Stimulated activated CD4-positive, alpha-beta T cell treated with anti-CD3 and anti-CD28 coated beads, Interleukin-1b, Interleukin-23, amount 100 ng/mL, for 4 hours (primary cell): ENCODE data around the gene GNA12.

Experiments used
- DNase-seq, 2 donors: peaks; one replicate each; pipeline ENCODE4 v3.0.0-alpha.2; 2020; ENCODE audit warnings: low read depth in 2 of 2

GNA12 gene

DNA sequence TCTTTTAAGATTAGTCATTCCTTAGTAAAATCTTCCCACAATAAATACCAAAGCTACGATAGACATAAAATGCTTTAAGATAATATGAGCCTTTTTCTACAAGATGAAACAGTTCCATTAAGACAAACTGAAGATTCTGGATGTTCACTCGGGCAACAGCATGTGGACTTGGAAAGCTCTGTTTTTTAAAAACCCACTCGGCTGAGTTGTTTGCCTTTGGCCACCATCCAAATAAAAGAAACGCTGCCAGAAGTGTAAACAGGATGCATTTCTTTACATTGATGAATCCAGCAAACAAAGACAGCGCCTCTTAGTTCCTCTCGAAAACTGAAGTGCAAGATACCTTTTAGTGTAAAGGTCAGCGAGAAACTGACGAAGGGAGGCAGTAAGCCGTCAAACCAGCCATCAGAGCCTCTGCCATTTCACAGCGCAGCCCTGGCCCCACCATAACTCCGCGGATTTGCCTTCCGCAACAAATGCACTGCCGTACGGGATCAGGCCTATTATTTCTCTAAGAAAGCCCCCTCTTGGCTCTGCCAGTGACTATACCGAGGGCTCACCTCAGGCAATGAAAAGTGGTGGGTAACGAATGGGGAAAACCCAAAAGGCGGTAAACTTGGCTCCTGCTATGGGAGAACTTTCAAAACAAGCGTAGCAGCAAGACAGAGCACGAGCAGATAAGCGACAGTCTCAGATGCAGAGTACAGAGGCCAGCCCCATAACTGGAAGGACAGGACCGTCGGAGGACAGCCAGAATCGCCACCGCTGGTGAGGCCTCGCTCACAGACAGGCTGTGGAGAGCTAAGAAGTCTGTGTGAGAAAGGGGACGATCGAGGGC, 41.4 kb downstream of the GNA12 start:
- no peak for DNase-seq

GRCh38 chr7:2802101-2802500, 42.0 kb downstream of the GNA12 start:
- DNase-seq: no peak

DNA sequence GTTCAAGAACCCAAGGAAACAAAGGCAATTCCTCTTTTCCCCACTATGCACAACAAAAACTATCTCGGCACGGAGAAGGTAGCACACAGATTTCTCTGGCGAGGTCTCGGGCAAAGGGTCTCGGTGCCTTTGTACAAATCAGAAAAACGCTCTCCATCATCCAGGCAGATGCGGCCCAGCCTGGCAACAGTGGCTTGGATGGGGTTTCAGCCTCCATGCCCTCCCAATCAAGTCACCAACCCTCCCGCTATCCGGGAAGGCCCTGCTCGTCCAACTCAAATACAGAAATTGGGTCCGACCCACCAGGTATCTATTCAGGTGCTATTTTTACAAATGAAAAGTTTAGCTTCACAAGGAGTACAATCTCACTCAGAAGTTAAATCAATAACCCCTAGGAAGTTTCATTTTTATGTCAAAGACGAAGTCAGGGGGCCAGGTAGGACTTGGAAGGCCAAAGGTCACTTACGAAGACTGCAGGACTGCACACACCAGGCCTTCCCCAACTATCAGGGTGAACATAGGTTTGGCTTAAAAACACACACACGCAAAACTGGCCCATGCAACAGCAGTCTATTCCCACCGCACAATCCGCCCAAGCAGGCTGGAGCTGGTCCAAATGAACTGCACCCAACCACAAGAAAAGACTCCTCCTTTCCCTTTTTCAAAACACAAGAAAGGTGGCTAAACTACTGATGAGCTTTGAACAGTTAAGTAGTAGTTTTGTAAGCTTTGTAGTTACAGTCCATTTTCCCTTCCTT, 43.0 kb downstream of the GNA12 start:
- no peak for DNase-seq

GRCh38 chr7:2800220-2800930, 43.7 kb downstream of the GNA12 start:
- DNase-seq: no peak

DNA sequence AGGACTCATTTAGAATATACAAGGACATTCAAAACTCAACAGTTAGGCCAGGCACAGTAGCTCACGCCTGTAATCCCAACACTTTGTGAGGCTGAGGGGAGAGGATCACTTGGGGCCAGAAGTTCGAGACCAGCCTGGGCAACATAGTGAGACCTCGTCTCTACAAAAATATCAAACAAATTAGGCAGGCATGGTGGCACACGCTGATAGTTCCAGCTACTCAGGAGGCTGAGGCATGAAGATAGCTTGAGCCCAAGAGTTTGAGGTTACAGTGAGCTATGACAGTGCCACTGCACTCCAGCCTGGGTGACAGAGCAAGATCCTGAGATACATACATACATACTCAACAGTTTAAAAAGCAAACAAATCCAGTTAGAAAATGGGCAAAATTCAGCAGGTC, 44.9 kb downstream of the GNA12 start:
- DNase-seq: no peak

- no peak for DNase-seq
These were observed 45.4 kb downstream of the GNA12 start for GRCh38 chr7:2798669-2799068.

GRCh38 chr7:2796358-2797352, 47.5 kb downstream of the GNA12 start:
- no peak for DNase-seq

DNA sequence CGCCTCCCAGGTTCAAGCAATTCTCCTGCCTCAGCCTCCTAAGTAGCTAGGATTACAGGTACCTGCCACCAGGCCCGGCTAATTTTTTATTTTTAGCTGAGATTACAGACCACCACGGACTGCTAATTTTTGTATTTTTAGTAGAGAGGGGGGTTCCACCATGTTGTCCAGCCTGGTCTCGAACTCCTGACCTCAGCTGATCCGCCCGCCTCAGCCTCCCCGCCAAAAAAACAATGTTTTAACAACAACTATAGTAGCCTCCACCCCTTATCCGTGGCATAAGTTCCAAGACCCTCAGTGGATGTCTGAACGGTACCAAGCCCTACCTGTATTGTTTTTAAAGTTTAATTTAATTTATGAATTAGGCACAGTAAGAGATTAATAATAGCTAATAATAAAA, 48.2 kb downstream of the GNA12 start:
- DNase-seq: no peak

- no peak for DNase-seq
These were observed 49.1 kb downstream of the GNA12 start for GRCh38 chr7:2794836-2795636.

DNA sequence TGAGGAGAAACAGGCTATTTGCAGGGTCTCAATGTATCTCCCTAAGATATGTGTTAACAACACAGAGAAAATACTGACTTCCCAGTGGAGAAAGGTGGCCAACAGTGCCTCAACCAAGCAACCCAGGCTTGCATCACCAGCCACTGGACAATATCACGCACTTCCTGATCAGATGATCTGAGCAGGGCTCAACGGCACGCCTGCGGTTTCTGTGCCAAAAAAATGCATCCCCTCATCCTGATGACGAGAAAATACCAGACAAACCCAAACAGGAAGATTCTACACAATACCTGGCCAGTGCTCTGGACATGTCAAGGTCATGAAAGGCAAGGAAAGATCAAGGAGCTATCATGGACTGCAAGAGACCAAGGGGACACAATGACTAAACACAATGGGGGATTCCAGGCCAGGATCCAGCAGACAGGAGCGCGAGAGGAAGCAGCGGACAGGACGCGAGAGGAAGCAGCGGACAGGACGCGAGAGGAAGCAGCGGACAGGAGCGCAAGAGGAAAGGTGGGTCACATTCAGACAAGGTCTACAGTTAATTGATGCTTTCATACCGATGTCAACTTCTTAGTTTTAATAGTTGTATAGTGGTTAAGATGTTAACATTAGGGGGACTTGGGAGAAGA, 51.1 kb downstream of the GNA12 start:
- DNase-seq: no peak

DNA sequence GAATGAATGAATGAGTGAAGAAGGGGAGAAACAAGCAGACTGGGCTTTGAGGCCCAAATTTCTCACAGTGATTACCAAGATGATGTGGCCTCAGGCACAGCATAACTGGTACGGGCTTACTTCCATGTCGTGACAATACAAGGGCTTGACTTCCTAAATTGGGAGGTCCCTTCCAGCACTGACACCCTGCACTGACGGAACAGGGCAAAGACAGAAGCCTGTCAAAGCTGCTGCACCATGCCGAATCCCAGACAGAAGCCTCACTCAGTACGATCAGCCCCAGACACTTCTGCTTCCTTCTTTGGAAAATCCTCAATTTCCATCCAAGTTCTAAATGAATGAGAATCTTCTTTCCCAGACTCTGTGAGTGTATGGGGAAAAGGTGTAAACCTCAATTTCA, 51.9 kb downstream of the GNA12 start:
- DNase-seq: no peak

- no peak for DNase-seq
These were observed 52.7 kb downstream of the GNA12 start for GRCh38 chr7:2791390-2791789.

DNA sequence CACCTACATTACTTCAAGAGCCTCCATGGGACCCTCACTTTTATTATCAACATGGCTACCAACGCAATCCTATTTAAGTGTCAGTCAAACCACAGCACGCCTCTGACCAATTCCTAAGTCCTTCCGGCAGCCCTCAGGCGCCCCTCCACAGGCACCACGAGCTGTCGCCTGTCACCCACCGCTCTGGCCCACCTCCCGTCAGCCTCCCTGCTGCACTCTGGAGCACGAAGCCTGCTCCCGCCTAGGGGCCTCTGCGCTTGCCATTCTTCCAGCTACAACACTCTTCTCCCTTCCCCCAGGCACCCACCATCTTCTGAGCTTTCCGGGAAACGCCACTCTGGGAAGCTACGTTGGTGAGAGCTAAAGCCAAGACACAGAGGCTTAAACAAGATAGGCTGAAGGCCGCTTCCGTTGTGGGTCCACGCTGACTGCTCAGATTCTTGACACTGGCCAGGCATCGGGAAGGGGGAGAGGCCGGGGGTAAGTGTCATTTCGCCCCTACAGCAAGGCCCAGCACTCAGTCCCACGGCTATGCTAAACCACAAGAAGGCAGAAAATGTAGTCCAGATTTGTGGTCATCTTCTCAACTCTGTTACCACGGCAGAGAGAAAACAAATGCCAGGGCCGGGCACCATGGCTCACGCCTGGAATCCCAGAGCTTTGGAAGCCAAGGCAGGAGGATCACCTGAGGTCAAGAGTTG, 56.7 kb downstream of the GNA12 start:
- DNase-seq: no peak

DNA sequence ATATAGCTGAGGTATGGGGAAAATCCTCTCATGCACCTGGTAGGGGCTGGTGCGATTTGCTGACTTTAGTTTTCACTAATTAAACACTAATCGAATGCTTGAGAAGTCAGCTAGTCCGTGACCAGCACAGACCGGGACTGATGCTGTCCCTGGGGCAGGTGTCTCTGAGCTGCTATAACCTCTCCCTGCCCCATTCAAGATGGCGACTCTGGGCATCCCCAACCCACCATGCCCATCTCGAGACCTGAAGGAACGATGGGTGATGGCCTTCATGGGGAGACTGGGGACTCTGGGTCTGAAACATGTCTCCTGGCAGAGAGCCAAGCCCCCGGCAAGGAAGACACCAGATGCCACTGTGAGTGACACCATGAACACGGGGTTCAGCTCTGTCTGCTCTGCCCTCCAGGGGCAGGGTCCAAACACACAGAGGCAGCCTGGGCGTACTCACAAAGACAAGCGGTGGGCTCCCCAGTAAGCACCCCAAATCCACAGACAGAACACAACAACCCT, 57.4 kb downstream of the GNA12 start:
- no peak for DNase-seq

GRCh38 chr7:2785071-2785500, 59.0 kb downstream of the GNA12 start:
- DNase-seq: no peak

DNA sequence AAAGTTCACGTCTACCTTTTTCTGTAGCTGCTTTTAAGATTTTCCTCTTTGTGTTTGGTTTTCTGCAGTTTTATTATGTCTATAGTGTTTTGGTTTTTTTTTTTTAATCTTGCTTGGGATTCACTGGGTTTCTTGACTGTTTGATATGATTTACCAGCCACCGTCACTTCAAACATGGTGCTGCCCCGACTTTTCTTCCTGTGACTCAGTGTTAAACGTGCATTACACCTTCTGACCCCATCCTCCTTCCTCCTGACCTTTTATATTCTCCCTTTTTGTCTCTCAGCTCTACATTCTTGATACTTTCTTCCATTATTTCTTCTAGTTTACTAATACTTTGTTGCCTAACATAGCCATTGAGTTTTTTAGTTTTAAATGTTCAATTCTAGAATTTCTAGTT, 61.5 kb downstream of the GNA12 start:
- DNase-seq: no peak

- DNase-seq: no peak
These were observed 62.0 kb downstream of the GNA12 start for GRCh38 chr7:2782121-2782520.

DNA sequence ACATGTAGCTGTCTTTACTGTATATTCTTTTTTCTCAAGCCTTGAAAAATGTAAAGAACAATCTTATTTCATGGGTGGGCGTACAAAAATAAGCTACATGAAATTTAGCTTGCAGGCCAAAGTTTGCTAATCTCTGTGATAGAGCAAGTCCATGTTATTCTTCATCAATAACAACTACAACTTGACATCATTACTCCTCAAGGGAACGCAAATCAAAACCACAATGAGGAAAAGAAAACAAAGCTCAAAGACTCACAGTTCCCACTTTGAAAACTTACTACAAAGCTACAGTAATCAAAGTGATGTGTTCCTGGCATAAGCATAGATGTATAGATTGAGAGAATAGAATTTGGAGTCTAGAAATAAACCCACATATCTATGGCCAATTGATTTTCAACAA, 62.5 kb downstream of the GNA12 start:
- no peak for DNase-seq

- no peak for DNase-seq
These were observed 65.1 kb downstream of the GNA12 start for GRCh38 chr7:2779051-2779450.
